Osteoblast (primary cell): Measurements from ENCODE around the gene FRMD5. TPM values are rescaled to one million over a fixed set of nuclear protein-coding genes. Genes with fewer than 3 reads are reported as not detected.
"Not testable (repeated sequence)": the region's sequence is repeated elsewhere in the genome, so short reads cannot be mapped to it uniquely, and the experiment has no call there.

Experiments
- DNase-seq: peaks from one replicate; pipeline ENCODE4 v3.0.0; 2011; ENCODE audit warnings: low spot score, mixed read lengths; ENCODE audit not compliant: insufficient read length; ENCODE audit errors: missing footprints
- H2AFZ ChIP-seq: 2 replicates; pipeline ENCODE4 v1.6.0; 2011; ENCODE audit warnings: mild to moderate bottlenecking, low read length
- H3K27ac ChIP-seq: 2 replicates; pipeline ENCODE4 v1.5.1; 2011; ENCODE audit warnings: mild to moderate bottlenecking, low read depth, low read length, moderate library complexity
- H3K27me3 ChIP-seq: 2 replicates; pipeline ENCODE4 v1.6.0; 2012; ENCODE audit warnings: mild to moderate bottlenecking, control low read depth, inconsistent platforms, low read length, moderate library complexity; ENCODE audit not compliant: insufficient read depth
- H3K36me3 ChIP-seq: 2 replicates; pipeline ENCODE4 v1.5.1; 2011; ENCODE audit warnings: mild to moderate bottlenecking, low read length, control low read depth, moderate library complexity; ENCODE audit not compliant: insufficient read depth
- H3K4me1 ChIP-seq: 2 replicates; pipeline ENCODE4 v1.5.1; 2011; ENCODE audit warnings: mild to moderate bottlenecking, low read length, control low read depth, moderate library complexity; ENCODE audit not compliant: insufficient read depth
- H3K4me2 ChIP-seq: 2 replicates; pipeline ENCODE4 v1.6.0; 2011; ENCODE audit warnings: mild to moderate bottlenecking, low read length; ENCODE audit not compliant: insufficient read depth
- H3K4me3 ChIP-seq: fragments of 200-600 bp; sonication (generic); 3 replicates; pipeline ENCODE4 v1.5.1; 2012; ENCODE audit warnings: mild to moderate bottlenecking, low read length, inconsistent platforms; ENCODE audit not compliant: insufficient read depth
- H3K79me2 ChIP-seq: 2 replicates; pipeline ENCODE4 v1.6.0; 2012; ENCODE audit warnings: mild to moderate bottlenecking, low read length, control low read depth, inconsistent platforms; ENCODE audit not compliant: insufficient read depth
- H3K9me3 ChIP-seq: 2 replicates; pipeline ENCODE4 v1.5.1; 2011; ENCODE audit warnings: low read depth, low read length, control low read depth
- H4K20me1 ChIP-seq: 2 replicates; pipeline ENCODE4 v1.6.0; 2012; ENCODE audit warnings: mild to moderate bottlenecking, low read length, control low read depth; ENCODE audit not compliant: insufficient read depth
- total RNA-seq: library from RNA; depleted of rRNA; stranded (reverse); fragments of >200 nt; gene quantifications from 2 replicates; pipeline ENCODE4 v1.2.3, GENCODE V29; 2012
- TF ChIP-seq, protein P1 (sequence below): IDR thresholded peaks from 2 replicates; pipeline ENCODE4 v1.5.1; 2011; ENCODE audit warnings: mild to moderate bottlenecking, low read depth, low read length, moderate library complexity; ENCODE audit errors: extremely low read depth

Gene FRMD5
- total RNA-seq, 1 donor = 3.3 TPM

GRCh38 chr15:43854801-43855200 is 340.3 kb downstream of the FRMD5 start:
- H3K4me1 ChIP-seq = no peaks in the 10 kb centered on the region
- no peaks in the 10 kb centered on the region for H3K9me3 ChIP-seq
- H3K4me2 ChIP-seq = no peak overlapping the region
- no peak overlapping the region for H3K27ac ChIP-seq
- peaks cover 10% of the 10 kb centered on the region for H3K36me3 ChIP-seq
- no peaks in the 10 kb centered on the region for H4K20me1 ChIP-seq
- no peak overlapping the region for H3K4me3 ChIP-seq
- TF ChIP-seq, protein P1, sequence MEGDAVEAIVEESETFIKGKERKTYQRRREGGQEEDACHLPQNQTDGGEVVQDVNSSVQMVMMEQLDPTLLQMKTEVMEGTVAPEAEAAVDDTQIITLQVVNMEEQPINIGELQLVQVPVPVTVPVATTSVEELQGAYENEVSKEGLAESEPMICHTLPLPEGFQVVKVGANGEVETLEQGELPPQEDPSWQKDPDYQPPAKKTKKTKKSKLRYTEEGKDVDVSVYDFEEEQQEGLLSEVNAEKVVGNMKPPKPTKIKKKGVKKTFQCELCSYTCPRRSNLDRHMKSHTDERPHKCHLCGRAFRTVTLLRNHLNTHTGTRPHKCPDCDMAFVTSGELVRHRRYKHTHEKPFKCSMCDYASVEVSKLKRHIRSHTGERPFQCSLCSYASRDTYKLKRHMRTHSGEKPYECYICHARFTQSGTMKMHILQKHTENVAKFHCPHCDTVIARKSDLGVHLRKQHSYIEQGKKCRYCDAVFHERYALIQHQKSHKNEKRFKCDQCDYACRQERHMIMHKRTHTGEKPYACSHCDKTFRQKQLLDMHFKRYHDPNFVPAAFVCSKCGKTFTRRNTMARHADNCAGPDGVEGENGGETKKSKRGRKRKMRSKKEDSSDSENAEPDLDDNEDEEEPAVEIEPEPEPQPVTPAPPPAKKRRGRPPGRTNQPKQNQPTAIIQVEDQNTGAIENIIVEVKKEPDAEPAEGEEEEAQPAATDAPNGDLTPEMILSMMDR = no peak
- no peaks in the 10 kb centered on the region for H3K27me3 ChIP-seq
- no peak overlapping the region for H2AFZ ChIP-seq
- H3K79me2 ChIP-seq = no peaks in the 10 kb centered on the region
- no peak for DNase-seq

- TF ChIP-seq, protein P1 = no peak
- Histone ChIP-seq H3K79me2 (no peaks in the 10 kb centered on the region), H3K27ac (no peak overlapping the region), H3K27me3 (no peaks in the 10 kb centered on the region), H3K9me3 (no peaks in the 10 kb centered on the region), H2AFZ (no peak overlapping the region), H3K4me1 (no peaks in the 10 kb centered on the region), H3K4me2 (no peak overlapping the region), H4K20me1 (no peaks in the 10 kb centered on the region), H3K4me3 (no peak overlapping the region), H3K36me3 (peaks cover 7% of the 10 kb centered on the region)
- DNase-seq = no peak
These were observed 342.5 kb downstream of the FRMD5 start for GRCh38 chr15:43852607-43853006.

- Histone ChIP-seq H3K9me3 (no peaks in the 10 kb centered on the region), H3K4me2 (no peak overlapping the region), H3K27ac (no peak overlapping the region), H3K36me3 (peaks cover 7% of the 10 kb centered on the region), H4K20me1 (no peaks in the 10 kb centered on the region), H3K79me2 (no peaks in the 10 kb centered on the region), H3K4me1 (no peaks in the 10 kb centered on the region), H3K4me3 (no peak overlapping the region), H3K27me3 (no peaks in the 10 kb centered on the region), H2AFZ (no peak overlapping the region)
- TF ChIP-seq, protein P1 = no peak
- no peak for DNase-seq
These were observed 343.8 kb downstream of the FRMD5 start for GRCh38 chr15:43851251-43851650.

GRCh38 chr15:43845421-43845820 is 349.6 kb downstream of the FRMD5 start:
- TF ChIP-seq, protein P1 = no peak
- Histone ChIP-seq H4K20me1 (no peaks in the 10 kb centered on the region), H3K79me2 (no peaks in the 10 kb centered on the region), H2AFZ (no peak overlapping the region), H3K4me3 (no peak overlapping the region), H3K9me3 (no peaks in the 10 kb centered on the region), H3K4me1 (peaks cover 4% of the 10 kb centered on the region), H3K27me3 (no peaks in the 10 kb centered on the region), H3K4me2 (no peak overlapping the region), H3K36me3 (peaks cover 3% of the 10 kb centered on the region), H3K27ac (peak overlapping the region; percentile 43)
- DNase-seq = peak; percentile 46

DNA sequence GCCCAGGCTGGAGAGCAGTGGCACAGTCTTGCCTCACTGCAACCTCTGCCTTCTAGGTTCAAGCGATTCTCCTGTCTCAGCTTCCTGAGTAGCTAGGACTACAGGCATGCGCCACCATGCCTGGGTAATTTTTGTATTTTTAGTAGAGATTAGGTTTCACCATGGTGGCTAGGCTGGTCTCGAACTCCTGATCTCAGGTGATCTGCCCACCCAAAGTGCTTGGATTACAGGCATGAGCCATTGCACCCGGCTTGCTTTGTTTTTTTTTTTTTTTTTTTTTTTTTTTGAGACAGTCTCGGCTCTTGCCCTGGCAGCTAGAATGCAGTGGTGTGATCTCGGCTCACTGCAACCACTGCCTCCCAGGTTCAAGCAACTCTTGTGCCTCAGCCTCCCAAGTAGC is 362.6 kb downstream of the FRMD5 start:
- H4K20me1 ChIP-seq, H3K4me3 ChIP-seq, H2AFZ ChIP-seq, DNase-seq, H3K27me3 ChIP-seq, H3K4me2 ChIP-seq, H3K27ac ChIP-seq, H3K9me3 ChIP-seq, H3K4me1 ChIP-seq, H3K36me3 ChIP-seq: not testable (repeated sequence)
- peaks cover 18% of the 10 kb centered on the region for H3K79me2 ChIP-seq

DNA sequence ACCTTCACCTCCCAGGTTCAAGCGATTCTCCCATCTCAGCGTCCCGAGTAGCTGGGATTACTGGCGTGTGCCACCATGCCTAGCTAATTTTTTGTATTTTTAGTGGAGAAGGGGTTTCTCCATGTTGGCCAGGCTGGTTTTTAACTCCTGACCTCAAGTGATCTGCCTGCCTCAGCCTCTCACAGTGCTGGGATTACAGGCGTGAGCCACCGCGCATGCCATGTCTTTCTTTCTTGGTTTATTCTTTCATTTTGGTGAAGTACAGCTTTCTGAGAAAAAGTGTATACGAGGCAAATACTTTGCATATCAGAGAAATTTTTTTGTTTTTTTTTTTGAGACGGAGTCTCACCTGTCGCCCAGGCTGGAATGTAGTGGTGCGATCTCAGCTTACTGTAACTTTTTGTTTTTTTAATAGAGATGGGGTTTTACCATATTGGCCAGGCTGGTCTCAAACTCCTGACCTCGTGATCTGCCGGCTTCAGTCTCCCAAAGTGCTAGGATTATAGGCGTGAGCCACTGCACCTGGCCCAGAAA is 363.5 kb downstream of the FRMD5 start:
- H3K27me3 ChIP-seq, H3K4me2 ChIP-seq, H3K36me3 ChIP-seq, H3K4me1 ChIP-seq, H2AFZ ChIP-seq, H3K9me3 ChIP-seq, DNase-seq, H3K4me3 ChIP-seq, H4K20me1 ChIP-seq, H3K27ac ChIP-seq: not testable (repeated sequence)
- H3K79me2 ChIP-seq = peaks cover 24% of the 10 kb centered on the region
